C1 segment of cervical spinal cord (tissue), 14 donors: ENCODE measurements around the gene SRPRA.
A peak's percentile ranks its signal among the peaks of the same experiment; 100 is the strongest.
"Not testable (repeated sequence)": the region's sequence is repeated elsewhere in the genome, so short reads cannot be mapped to it uniquely, and the experiment has no call there.

Experiments
- DNase-seq, 14 donors: peaks; one replicate each; lab custom pipeline; 2025; lab: John Stamatoyannopoulos, UW

SRPRA gene

DNA sequence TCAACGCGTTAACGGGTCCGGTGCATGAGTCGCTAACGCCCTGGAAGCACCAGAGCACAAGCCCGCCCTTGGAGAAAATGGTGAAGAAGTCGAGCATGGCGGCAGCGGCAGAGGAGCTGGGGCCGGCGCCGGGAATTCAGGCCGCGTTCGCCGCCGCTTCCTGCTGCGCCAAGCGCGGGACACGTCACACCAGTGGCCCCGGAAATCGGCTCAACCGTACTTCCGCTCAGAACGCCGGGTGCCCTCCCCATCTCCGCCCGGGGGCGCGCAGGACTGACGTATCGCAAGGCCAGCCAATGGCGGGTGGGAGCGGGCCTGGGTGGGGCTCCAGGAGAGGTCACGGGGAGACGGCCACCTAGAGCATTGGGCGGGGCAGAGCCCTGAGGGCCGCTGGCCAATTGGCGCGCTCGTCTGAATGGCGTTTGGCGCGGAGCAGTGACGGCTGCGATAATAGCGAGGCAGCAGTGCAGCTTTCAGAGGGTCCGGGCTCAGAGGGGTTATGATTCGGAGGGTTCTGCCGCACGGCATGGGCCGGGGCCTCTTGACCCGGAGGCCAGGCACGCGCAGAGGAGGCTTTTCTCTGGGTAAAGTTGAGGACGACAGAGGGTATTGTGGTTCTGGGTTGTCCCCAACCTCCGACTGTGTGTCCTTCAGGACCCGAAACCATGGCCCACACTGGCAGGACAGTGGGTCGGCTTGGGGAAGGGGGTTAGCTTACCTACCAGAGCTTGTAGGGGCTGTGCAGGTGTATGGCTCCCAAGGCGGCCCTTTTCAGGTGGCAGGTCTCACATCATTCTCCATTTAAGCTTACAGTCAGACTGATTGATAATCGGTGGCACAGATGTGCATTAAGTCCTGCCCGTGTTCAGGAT, at the start of gene SRPRA, which contains the start of gene FOXRED1:
Gene SRPRA, minus strand, starts transcription at position 188 of the 872 bp plus-strand sequence. Its CDS starts 91 bp downstream, at position 97.
Gene FOXRED1, plus strand, starts transcription at position 447 of the 872 bp plus-strand sequence. Its CDS starts 53 bp downstream, at position 500.
- peak; percentile 91 to 99 (median 98) for DNase-seq

GRCh38 chr11:126317756-126318573, 49.3 kb upstream of the SRPRA start:
- DNase-seq = peak in 11 of 14 donors; percentile 5 to 84 (median 39)

- no peak for DNase-seq
These were observed 48.7 kb upstream of the SRPRA start for GRCh38 chr11:126317432-126317755.

DNA sequence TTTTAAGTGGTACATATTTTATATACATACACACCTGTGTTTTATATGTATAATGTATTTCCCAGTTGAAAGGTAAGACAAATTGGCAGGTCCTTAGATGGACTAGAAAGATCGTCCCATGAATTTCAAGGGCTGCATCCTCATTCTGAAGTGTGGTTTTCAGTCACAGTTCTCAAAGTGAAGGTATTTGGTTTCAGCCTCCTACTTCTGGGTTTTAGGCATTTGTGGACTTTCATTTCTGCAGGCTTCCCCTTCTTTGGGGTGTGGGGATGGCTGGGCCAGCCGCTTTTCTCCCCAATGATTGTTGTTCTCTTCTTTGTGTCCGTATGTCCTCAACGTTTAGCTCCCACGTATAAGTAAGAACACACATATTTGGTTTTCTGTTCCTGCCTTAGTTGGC, 45.1 kb upstream of the SRPRA start:
- no peak for DNase-seq

DNA sequence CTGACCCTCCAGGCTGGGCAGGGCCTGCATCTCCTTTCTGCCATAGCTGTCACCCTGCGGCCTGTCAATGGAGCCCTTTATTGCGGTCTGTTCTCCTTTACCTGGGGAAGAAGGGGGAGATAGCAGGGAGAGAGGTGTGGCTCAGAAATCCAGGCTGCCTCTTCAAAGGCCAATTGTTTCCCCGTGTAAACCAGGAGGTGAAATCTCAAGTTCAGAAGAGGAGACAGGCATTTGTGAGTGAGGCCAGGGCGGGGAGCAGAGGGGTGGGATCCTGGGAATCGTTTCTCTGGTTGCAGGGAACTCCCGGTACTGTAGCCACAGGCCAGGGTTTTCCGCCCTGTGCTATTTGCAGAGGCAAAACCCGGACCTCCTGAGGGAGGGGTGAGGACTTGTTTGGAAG, 44.3 kb upstream of the SRPRA start:
- no peak for DNase-seq

DNA sequence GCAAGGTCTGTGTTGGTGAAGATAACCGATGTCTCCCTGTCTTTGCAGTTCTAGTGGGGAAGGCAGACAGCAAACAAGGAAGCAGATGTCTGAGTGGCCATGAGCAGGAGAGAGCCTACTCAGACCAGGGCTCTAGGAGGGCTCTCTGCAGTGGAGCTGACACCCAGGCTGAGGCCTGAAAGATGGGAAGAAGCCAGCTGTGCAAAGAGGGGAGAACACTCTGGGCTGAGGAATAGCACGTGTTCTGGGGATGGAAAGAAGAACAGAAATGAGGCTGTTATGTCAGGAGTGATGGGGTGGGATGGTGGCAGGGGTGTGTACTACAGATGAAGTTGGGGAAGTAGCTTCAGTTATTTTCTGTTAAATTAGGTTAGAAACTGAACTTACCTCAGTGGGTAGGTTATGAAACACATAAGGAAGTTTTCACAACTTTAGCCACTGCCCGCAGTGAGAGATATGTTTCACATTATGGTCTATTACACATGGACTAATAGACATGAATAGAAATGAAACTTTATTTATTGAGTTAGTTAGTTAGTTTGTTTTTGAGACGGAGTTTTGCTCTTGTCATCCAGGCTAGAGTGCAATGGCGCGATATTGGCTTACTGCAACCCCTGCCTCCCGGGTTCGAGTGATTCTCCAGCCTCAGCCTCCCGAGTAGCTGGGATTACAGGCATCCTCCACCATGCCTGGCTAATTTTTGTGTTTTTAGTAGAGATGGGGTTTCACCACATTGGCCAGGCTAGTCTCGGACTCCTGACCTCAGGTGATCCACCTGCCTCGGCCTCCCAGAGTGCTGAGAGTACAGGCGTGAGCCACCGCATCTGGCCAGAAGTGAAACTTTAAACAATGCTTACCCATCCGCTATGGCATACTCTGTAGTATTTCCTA, 43.0 kb upstream of the SRPRA start:
- no peak for DNase-seq

- DNase-seq = no peak
These were observed 42.3 kb upstream of the SRPRA start for GRCh38 chr11:126310992-126311310.

DNA sequence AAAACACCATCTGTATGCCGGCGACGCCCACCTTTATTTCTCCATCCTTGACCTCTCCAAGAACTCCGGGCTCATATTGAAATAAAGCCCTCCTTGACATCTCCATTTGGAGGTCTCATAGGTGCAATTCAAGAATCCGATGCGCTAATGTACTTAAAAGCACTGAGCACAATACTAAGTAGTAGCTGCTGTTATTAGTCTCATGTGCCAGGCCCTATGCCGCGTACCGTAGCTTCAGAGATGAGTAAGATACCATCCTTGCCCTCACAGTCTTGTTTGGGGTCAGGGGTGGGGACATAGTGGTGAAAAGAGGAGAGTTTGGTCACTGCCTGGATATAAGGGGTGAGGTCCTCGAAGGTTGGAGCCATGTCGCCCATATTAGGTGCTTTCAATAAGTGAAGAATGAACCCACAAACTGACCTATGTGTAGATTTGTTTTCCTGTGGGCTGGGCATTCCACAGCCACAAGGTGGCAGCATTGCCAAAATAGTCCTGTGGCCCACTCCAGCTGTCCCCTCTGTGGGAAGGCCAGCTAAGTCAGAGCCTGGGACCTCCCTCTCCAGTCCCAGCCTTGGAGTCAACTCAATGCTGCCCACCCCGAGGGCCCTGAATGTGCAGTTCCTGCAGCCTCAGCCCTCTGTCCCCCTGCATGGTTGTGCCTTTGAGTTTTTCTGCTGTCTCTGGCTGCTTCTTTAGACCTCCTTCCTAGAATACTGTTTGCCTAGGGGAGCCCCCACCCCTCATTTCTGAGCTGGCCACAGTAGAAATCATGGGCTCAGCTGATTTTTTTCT, 41.7 kb upstream of the SRPRA start:
- peak in 13 of 14 donors; percentile 9 to 73 (median 54) for DNase-seq

- not testable (repeated sequence) for DNase-seq
These were observed 40.1 kb upstream of the SRPRA start for GRCh38 chr11:126308771-126309170.

DNA sequence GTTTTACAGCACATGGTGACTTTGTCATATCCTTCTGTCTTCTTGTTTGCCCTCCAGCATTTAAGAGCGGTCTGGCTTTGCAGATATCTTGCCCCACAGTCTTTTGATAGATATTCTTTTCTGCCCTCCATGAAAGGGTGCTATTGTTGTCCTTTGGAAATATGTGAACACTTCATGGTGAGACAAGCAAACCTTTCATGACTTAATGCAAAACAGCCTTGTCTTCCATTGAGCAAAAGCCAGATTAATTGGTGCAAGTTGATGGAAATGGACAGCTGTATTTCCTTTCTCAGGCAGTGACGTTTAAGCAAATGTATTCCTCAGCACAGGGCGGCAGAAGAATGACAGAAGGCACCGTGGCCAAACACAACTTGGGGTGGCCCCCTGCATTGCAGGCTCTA, 39.6 kb upstream of the SRPRA start:
- DNase-seq = no peak

GRCh38 chr11:126307706-126308105, 39.0 kb upstream of the SRPRA start:
- DNase-seq = no peak

DNA sequence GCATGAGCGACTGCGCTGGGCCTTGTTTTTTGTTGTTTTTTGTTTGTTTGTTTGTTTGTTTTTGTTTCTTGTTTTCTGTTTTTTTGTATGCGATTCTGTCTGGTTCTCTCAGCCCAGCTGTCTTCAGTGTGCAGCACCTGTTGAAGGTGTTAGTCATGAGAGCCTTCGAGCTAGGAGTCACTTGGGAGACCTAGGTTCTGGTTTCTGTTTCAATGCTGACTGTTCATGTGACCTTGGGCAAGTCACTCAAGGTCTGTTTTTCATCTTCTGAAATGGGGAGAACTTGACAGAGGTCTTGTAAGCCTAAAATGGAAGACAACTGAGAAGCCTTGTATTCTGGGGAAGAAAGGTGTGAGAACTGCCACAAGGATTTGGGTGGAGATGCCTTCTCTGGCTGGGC, 37.0 kb upstream of the SRPRA start:
- DNase-seq = no peak

GRCh38 chr11:126304457-126305075, 35.9 kb upstream of the SRPRA start:
- peak in 1 of 14 donors; percentile 70 for DNase-seq

- peak; percentile 49 to 96 (median 86) for DNase-seq
These were observed 35.1 kb upstream of the SRPRA start, which contains the start of gene DCPS for GRCh38 chr11:126303623-126304456. Gene DCPS, plus strand, starts transcription at chr11:126304060. Its CDS starts 21 bp downstream, at chr11:126304081.

DNA sequence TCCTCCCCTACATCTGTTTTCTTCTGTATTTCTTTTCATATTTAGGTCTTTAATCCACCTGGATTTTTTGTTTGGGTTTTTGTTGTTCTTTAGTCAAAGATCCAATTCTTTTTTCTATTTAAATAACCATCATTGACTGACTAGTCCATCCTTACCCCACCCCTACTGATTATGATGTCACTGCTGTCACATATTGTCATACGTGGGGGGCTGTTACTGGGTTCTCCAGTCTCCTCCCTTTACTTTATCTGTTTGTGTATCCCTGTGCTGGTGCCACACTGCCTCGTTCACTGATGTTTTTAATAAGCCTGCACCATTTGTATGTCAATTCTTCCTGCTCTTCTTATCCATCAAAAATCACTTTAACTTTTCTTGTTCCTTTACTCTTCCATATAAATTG, 28.3 kb upstream of the SRPRA start:
- no peak for DNase-seq

- no peak for DNase-seq
These were observed 25.0 kb upstream of the SRPRA start for GRCh38 chr11:126293726-126294125.

DNA sequence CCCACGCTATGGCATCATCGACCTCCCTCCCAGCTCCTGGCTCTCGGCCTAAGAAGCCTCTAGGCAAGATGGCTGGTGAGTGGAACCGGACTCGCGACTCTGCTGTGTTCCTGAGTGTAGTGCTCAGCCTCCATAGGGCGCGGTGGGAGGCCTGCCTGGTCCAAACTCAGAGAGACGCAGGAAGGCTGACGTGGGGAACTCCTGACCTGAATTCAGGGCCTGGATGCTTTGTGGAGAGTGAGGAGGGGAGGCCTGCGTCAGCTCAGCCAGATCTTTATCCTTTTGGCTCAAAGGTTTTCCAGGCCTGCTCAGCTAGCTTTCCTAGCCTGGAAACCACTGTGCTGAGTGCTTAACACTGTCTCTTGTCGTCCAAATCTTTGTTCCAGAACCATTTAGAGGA, 22.2 kb upstream of the SRPRA start:
- no peak for DNase-seq

DNA sequence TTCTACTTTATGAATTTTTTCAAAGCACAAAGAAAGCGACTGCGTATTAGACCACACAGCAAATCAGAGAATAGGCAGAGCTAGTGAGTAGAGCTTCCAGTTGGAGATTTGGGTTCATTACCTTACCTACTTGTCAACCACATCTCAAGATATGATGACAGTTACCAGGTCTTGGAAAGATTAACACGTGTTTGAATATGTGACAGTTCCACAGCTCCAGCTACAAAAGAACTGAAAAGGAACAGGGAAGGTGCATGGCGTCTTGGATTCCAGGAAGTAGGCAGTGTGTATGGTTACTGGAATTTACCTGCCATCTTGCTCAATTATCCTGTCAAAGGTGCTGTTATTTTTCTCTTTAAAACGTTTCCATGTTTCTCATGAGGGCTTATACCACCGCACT, 19.5 kb upstream of the SRPRA start:
- DNase-seq = no peak

DNA sequence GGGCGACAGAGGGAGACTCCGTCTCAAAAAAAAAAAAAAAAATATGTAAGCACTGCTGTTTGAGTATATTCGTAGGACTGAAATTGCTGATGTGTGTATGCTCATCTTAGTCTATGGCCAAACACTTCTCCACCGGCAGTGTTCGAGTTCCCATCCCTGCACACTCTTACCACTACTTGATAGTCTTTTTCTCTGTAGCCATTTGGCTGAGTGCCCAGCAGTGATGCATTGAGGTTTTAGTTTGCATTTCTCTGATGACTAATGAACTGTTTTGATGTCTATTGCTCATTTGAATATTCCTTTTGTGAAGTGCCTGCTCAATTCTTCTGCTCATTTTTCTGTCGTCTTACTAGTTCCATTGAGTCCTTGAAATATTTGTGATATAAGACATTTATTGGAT, 16.1 kb upstream of the SRPRA start:
- DNase-seq = peak in 1 of 14 donors; percentile 51
